HepG2 (cell line): ENCODE results near the gene ACSL3. TPM values are rescaled to one million over a fixed set of nuclear protein-coding genes. Genes with fewer than 3 reads are reported as not detected.

ENCODE experiments used
- ATAC-seq: fragments of 200-7000 bp; cut with Tn5 transposase; 3 replicates; pipeline ENCODE4 v1.9.1; 2020; ENCODE audit warnings: mild to moderate bottlenecking, moderate library complexity
- BruUV-seq: library from RNA; stranded (reverse); fragments of 400-500 nt; replicated peaks from 2 replicates; lab custom pipeline; 2021; lab: Mats Ljungman, UMichigan
- CTCF ChIA-PET: fragments of 300-600 bp; formaldehyde crosslinking; extraction: SDS; loops from one replicate; lab custom pipeline; 2021; ENCODE audit warnings: low total read pairs, inconsistent platforms, low intra/inter-chr PET ratio; lab: Yijun Ruan, JAX
- POLR2A ChIA-PET: fragments of 350-600 bp; sonication (Branson Sonifier 250); formaldehyde crosslinking; loops from one replicate; lab custom pipeline; 2020; ENCODE audit warnings: antibody characterized with exemption, inconsistent platforms; lab: Yijun Ruan, JAX
- DNase-seq: peaks from one replicate; pipeline ENCODE4 v3.0.0-alpha.2; 2015; ENCODE audit warnings: low spot score
- FAIRE-seq: peaks from 3 replicates; lab custom pipeline; 2011; peaks lifted over from hg19 to GRCh38; lab: Jason Lieb, UNC
- H2AFZ ChIP-seq: one replicate; pipeline ENCODE4 v1.6.1; 2011; ENCODE audit warnings: low read length, inconsistent platforms
- H3K27ac ChIP-seq: fragments of 300-600 bp; 3 replicates; pipeline ENCODE4 v1.8.0; 2011; ENCODE audit warnings: mixed run types, mild to moderate bottlenecking, mixed read lengths, low read length, inconsistent platforms; ENCODE audit not compliant: insufficient read depth; ENCODE audit errors: extremely low read length
- H3K27me3 ChIP-seq, 2 experiments: fragments of 200-600 bp in 1 of 2; 2 replicates in 1 of 2; 3 replicates in 1 of 2; pipeline versions ENCODE4 v1.6.0 to v1.8.0; 2011; ENCODE audit warnings: low read length in 2 of 2, mild to moderate bottlenecking in 2 of 2, moderate library complexity in 2 of 2, inconsistent platforms in 1 of 2; ENCODE audit not compliant: insufficient read depth in 2 of 2, control insufficient read depth in 1 of 2
- H3K36me3 ChIP-seq, 2 experiments: fragments of 200-600 bp in 1 of 2; replicated peaks in 1 of 2; 2 replicates in 1 of 2; 3 replicates in 1 of 2; pipeline versions ENCODE4 v1.5.1 to v1.8.0; 2011; ENCODE audit warnings: low read length in 2 of 2, inconsistent platforms in 1 of 2; ENCODE audit not compliant: insufficient read depth in 2 of 2, control insufficient read depth in 1 of 2
- H3K4me1 ChIP-seq: 2 replicates; pipeline ENCODE4 v1.5.1; 2012; ENCODE audit warnings: low read length, inconsistent platforms; ENCODE audit not compliant: insufficient read depth
- H3K4me2 ChIP-seq: 2 replicates; pipeline ENCODE4 v1.6.0; 2011; ENCODE audit warnings: low read depth, low read length, inconsistent platforms
- H3K4me3 ChIP-seq, 3 experiments: fragments of 200-600 bp in 1 of 3; sonication (generic), shearing (Covaris generic) in 1 of 3; replicated peaks in 1 of 3; 2 replicates each; pipeline ENCODE4 v1.5.1; 2011 to 2016; ENCODE audit warnings: low read length in 3 of 3, inconsistent platforms in 2 of 3, low read depth in 2 of 3, mild to moderate bottlenecking in 2 of 3, control low read depth in 1 of 3, mixed read lengths in 1 of 3; ENCODE audit not compliant: insufficient read depth in 1 of 3
- H3K79me2 ChIP-seq: one replicate; pipeline ENCODE4 v1.6.1; 2011; ENCODE audit warnings: low read length, inconsistent platforms; ENCODE audit not compliant: insufficient read depth
- H3K9ac ChIP-seq: 2 replicates; pipeline ENCODE4 v1.6.0; 2011; ENCODE audit warnings: mild to moderate bottlenecking, low read depth, low read length, inconsistent platforms; ENCODE audit not compliant: insufficient read depth
- H3K9me3 ChIP-seq: 2 replicates; pipeline ENCODE4 v1.5.1; 2012; ENCODE audit warnings: mild to moderate bottlenecking, low read length
- H4K20me1 ChIP-seq: 2 replicates; pipeline ENCODE4 v1.6.0; 2011; ENCODE audit warnings: inconsistent platforms, mild to moderate bottlenecking, low read length, moderate library complexity; ENCODE audit not compliant: insufficient read depth
- KDM5B ChIP-seq: sonication (generic); formaldehyde crosslinking; IDR thresholded peaks from 2 replicates; pipeline ENCODE4 v1.4.0; 2020; ENCODE audit warnings: missing genetic modification reagents, mild to moderate bottlenecking, borderline replicate concordance
- KLF16 ChIP-seq, 2 experiments: sonication (generic) in 1 of 2; formaldehyde crosslinking in 1 of 2; IDR thresholded peaks; 2 replicates each; pipeline versions ENCODE4 v1.6.1 to v1.8.0; 2016 to 2023; ENCODE audit warnings: missing genetic modification reagents in 2 of 2, missing compliant biosample characterization in 1 of 2
- RBFOX2 ChIP-seq: fragments of 200-400 bp; formaldehyde crosslinking; IDR thresholded peaks from 2 replicates; pipeline ENCODE4 v1.6.1; 2017; ENCODE audit warnings: low read depth, mild to moderate bottlenecking, low read length
- RFX5 ChIP-seq: IDR thresholded peaks from 2 replicates; pipeline ENCODE4 v1.6.1; 2011; ENCODE audit warnings: low read depth, low read length, improper control_type of control experiment
- SNAPC5 ChIP-seq: sonication (generic); formaldehyde crosslinking; IDR thresholded peaks from 2 replicates; pipeline ENCODE4 v1.8.1; 2023; ENCODE audit warnings: mild to moderate bottlenecking, missing genetic modification reagents, borderline replicate concordance
- ZNF383 ChIP-seq: sonication (generic); formaldehyde crosslinking; IDR thresholded peaks from 2 replicates; pipeline ENCODE4 v1.4.0; 2020; ENCODE audit warnings: missing genetic modification reagents, mild to moderate bottlenecking, borderline replicate concordance
- ZNF430 ChIP-seq: sonication (generic); formaldehyde crosslinking; IDR thresholded peaks from 2 replicates; pipeline ENCODE4 v1.9.0; 2021; ENCODE audit warnings: mild to moderate bottlenecking, missing genetic modification reagents
- ZNF432 ChIP-seq: sonication (generic); formaldehyde crosslinking; IDR thresholded peaks from 2 replicates; pipeline ENCODE4 v1.5.0; 2020; ENCODE audit warnings: missing genetic modification reagents, mild to moderate bottlenecking, borderline replicate concordance
- ZNF572 ChIP-seq: sonication (generic); formaldehyde crosslinking; IDR thresholded peaks from 2 replicates; pipeline ENCODE4 v1.5.1; 2020; ENCODE audit warnings: mild to moderate bottlenecking, missing genetic modification reagents
- ZNF614 ChIP-seq: IDR thresholded peaks from 2 replicates; pipeline ENCODE4 v1.6.1; 2018; ENCODE audit warnings: missing biosample characterization, missing genetic modification reagents, inconsistent platforms, borderline replicate concordance
- ZNF782 ChIP-seq: sonication (generic); formaldehyde crosslinking; IDR thresholded peaks from 2 replicates; pipeline ENCODE4 v1.4.0; 2020; ENCODE audit warnings: missing genetic modification reagents, mild to moderate bottlenecking, borderline replicate concordance
- WGBS: methylation state at CpG from one replicate; pipeline ENCODE4 v1.1.6; 2017; ENCODE audit warnings: low lambda C conversion rate; 5-methylcytosine and 5-hydroxymethylcytosine counted together
- in situ Hi-C: cut with HindIII; loops from 2 replicates; pipeline ENCODE4 v1.10.0; 2017; ENCODE audit warnings: low pct_unique_long_range_greater_than_20kb; ENCODE audit not compliant: extremely low pct_ligation_motif_present
- intact Hi-C: fragments of 100-400 bp; cut with micrococcal nuclease; formaldehyde crosslinking; loops from one replicate; pipeline ENCODE4 v1.10.0; 2022; ENCODE audit not compliant: unreplicated experiment
- polyA plus RNA-seq, 8 experiments: library from polyadenylated mRNA; depleted of rRNA in 3 of 8; stranded (reverse) in 7 of 8; unstranded in 1 of 8; fragments of >200 nt; fragmentation: Illumina TruSeq in 4 of 8; extraction: Trizol in 4 of 8; gene quantifications; 2 replicates each; pipeline versions ENCODE4 v1.2.1 to v1.2.3, GENCODE V29; 2011 to 2016; ENCODE audit warnings: low read depth in 4 of 8, missing spikeins in 1 of 8, mixed read lengths in 1 of 8; ENCODE audit not compliant: insufficient read depth in 1 of 8
- total RNA-seq, 5 experiments: library from RNA; depleted of rRNA; stranded (reverse); fragments of >200 nt; fragmentation: Illumina TruSeq; extraction: Trizol; gene quantifications; 2 replicates each; pipeline ENCODE4 v1.2.3, GENCODE V29; 2016; ENCODE audit warnings: low read depth in 1 of 5
- TF ChIP-seq, protein P1 (sequence below): sonication (generic); formaldehyde crosslinking; conservative IDR thresholded peaks from 2 replicates; pipeline ENCODE4 v1.4.0; 2020; ENCODE audit warnings: mild to moderate bottlenecking, missing genetic modification reagents, moderate library complexity
- TF ChIP-seq, protein P2 (sequence below): sonication (generic); formaldehyde crosslinking; IDR thresholded peaks from 2 replicates; pipeline ENCODE4 v1.8.1; 2022; ENCODE audit warnings: low read depth, mild to moderate bottlenecking, missing genetic modification reagents

Gene ACSL3
- total and polyA plus RNA-seq, 2 of the 13 experiments (the other 11 are each of a cell fraction or from before 2014, with no cell fraction given), result 305 to 365 TPM

DNA sequence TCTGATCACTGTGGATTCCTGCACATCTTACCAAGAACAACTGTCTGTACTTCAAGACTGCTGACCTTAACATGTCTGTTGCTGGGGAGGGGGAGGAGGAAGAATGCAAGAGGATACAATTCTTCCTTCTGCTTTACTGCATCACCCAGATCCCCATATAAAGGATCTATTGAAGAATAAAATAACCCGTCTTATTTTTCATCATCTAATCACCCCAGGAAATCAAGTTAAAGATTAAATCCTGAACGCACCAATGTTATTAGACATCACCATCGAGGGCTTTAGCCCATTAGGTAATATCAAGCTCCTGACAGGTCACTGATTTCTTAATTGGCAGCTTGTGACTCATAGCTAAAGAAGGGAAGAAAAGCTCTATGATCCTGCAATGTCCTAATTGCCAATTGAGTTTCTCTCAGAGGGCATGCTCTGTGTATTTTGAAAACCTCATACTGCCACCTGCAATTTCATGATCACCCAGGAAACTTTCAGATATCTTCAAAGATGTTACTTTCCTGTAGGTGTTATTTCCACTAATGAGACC is 115.8 kb downstream of the ACSL3 start:
- in situ Hi-C loops, result no loop called here

GRCh38 chr2:222977121-222977520 is 116.3 kb downstream of the ACSL3 start:
- Histone ChIP-seq H3K9me3 (no peaks in the 10 kb centered on the region), H3K27me3 (peaks cover 0 to 19% of the 10 kb centered on the region in 2 experiments; a peak in 3 of 5 replicates), H3K4me1 (peaks cover 9% of the 10 kb centered on the region; the same call in 1 of the 2 replicates), H3K4me2 (no peak overlapping the region), H2AFZ (no peak overlapping the region), H3K9ac (no peak overlapping the region), H3K4me3 (no peak overlapping the region), H3K36me3 (no peaks in the 10 kb centered on the region), H3K27ac (no peak overlapping the region), H4K20me1 (no peaks in the 10 kb centered on the region), H3K79me2 (no peaks in the 10 kb centered on the region)
- DNase-seq (no peak), ATAC-seq (no peak), FAIRE-seq (no peak)
- ChIA-PET POLR2A (no interaction called here), CTCF (no interaction called here)
- in situ Hi-C loops (no loop called here), intact Hi-C loops (no loop called here)
- WGBS, result 7% methylated on average over 5 of the region's 5 CpGs
- no TSS peak for BruUV-seq
- TF ChIP-seq KDM5B (CRISPR knock-in tag) (no peak), ZNF572 (CRISPR knock-in tag) (no peak), ZNF614 (no peak), ZNF432 (no peak), KLF16 (CRISPR knock-in tag; IDR thresholded peaks at IDR 0.05) (no peak), RBFOX2 (no peak), ZNF383 (CRISPR knock-in tag) (no peak)
- TF ChIP-seq, protein P1, sequence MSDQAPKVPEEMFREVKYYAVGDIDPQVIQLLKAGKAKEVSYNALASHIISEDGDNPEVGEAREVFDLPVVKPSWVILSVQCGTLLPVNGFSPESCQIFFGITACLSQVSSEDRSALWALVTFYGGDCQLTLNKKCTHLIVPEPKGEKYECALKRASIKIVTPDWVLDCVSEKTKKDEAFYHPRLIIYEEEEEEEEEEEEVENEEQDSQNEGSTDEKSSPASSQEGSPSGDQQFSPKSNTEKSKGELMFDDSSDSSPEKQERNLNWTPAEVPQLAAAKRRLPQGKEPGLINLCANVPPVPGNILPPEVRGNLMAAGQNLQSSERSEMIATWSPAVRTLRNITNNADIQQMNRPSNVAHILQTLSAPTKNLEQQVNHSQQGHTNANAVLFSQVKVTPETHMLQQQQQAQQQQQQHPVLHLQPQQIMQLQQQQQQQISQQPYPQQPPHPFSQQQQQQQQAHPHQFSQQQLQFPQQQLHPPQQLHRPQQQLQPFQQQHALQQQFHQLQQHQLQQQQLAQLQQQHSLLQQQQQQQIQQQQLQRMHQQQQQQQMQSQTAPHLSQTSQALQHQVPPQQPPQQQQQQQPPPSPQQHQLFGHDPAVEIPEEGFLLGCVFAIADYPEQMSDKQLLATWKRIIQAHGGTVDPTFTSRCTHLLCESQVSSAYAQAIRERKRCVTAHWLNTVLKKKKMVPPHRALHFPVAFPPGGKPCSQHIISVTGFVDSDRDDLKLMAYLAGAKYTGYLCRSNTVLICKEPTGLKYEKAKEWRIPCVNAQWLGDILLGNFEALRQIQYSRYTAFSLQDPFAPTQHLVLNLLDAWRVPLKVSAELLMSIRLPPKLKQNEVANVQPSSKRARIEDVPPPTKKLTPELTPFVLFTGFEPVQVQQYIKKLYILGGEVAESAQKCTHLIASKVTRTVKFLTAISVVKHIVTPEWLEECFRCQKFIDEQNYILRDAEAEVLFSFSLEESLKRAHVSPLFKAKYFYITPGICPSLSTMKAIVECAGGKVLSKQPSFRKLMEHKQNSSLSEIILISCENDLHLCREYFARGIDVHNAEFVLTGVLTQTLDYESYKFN, result no peak
- TF ChIP-seq, protein P2, sequence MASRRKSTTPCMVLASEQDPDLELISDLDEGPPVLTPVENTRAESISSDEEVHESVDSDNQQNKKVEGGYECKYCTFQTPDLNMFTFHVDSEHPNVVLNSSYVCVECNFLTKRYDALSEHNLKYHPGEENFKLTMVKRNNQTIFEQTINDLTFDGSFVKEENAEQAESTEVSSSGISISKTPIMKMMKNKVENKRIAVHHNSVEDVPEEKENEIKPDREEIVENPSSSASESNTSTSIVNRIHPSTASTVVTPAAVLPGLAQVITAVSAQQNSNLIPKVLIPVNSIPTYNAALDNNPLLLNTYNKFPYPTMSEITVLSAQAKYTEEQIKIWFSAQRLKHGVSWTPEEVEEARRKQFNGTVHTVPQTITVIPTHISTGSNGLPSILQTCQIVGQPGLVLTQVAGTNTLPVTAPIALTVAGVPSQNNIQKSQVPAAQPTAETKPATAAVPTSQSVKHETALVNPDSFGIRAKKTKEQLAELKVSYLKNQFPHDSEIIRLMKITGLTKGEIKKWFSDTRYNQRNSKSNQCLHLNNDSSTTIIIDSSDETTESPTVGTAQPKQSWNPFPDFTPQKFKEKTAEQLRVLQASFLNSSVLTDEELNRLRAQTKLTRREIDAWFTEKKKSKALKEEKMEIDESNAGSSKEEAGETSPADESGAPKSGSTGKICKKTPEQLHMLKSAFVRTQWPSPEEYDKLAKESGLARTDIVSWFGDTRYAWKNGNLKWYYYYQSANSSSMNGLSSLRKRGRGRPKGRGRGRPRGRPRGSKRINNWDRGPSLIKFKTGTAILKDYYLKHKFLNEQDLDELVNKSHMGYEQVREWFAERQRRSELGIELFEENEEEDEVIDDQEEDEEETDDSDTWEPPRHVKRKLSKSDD (CRISPR knock-in tag), result no peak

More for the DNA sequence above, 115.8 kb downstream of the ACSL3 start:
- no peaks in the 10 kb centered on the region for H3K36me3 ChIP-seq
- H3K4me1 ChIP-seq, result peaks cover 13% of the 10 kb centered on the region; the same call in 1 of the 2 replicates
- no peak overlapping the region for H3K27ac ChIP-seq
- CTCF ChIA-PET, result no interaction called here
- no peak for ATAC-seq
- DNase-seq, result no peak
- POLR2A ChIA-PET, result no interaction called here
- H3K9me3 ChIP-seq, result no peaks in the 10 kb centered on the region
- no peak overlapping the region for H2AFZ ChIP-seq
- no peak overlapping the region for H3K4me2 ChIP-seq
- no peak for TF ChIP-seq ZNF430 (CRISPR knock-in tag)
- no peak for TF ChIP-seq ZNF782 (CRISPR knock-in tag)
- no peak for TF ChIP-seq SNAPC5
- TF ChIP-seq RFX5, result no peak
- TF ChIP-seq, all 625 proteins: peak for 0
- no peaks in the 10 kb centered on the region for H4K20me1 ChIP-seq
- WGBS, result 9% methylated on average over 3 of the region's 3 CpGs
- H3K27me3 ChIP-seq, result peaks cover 1 to 22% of the 10 kb centered on the region in 2 experiments; a peak in 3 of 5 replicates
- no peaks in the 10 kb centered on the region for H3K79me2 ChIP-seq
- intact Hi-C loops, result no loop called here
- no peak for FAIRE-seq
- H3K9ac ChIP-seq, result no peak overlapping the region
- H3K4me3 ChIP-seq, result no peak overlapping the region
- no TSS peak for BruUV-seq
